HEK293 (cell line): ENCODE measurements around the gene SRSF8.

Source experiments
- CTCF ChIA-PET: fragments of 350-600 bp; formaldehyde crosslinking; extraction: SDS; loops from one replicate; lab custom pipeline; 2021; ENCODE audit warnings: antibody characterized with exemption; lab: Yijun Ruan, JAX
- POLR2A ChIA-PET: fragments of 300-600 bp; formaldehyde crosslinking; extraction: SDS; loops from one replicate; lab custom pipeline; 2020; ENCODE audit warnings: antibody characterized with exemption, inconsistent platforms; lab: Yijun Ruan, JAX
- H3K27ac ChIP-seq: fragments of 200-500 bp; sonication (Bioruptor generic); 2 replicates; pipeline ENCODE4 v1.5.1; 2014; ENCODE audit warnings: low read depth, low read length, control low read depth, inconsistent platforms; ENCODE audit errors: extremely low read depth
- H3K36me3 ChIP-seq, 2 experiments: fragments of 200-500 bp in 1 of 2; sonication (Bioruptor generic) in 1 of 2; 1 replicate in 1 of 2; 2 replicates in 1 of 2; pipeline ENCODE4 v1.5.1; 2014 to 2017; ENCODE audit warnings: inconsistent platforms in 2 of 2, low read length in 2 of 2; ENCODE audit not compliant: control insufficient read depth in 2 of 2, insufficient read depth in 1 of 2
- H3K4me1 ChIP-seq: fragments of 200-500 bp; sonication (Bioruptor generic); 2 replicates; pipeline ENCODE4 v1.5.1; 2014; ENCODE audit warnings: mild to moderate bottlenecking, low read length, inconsistent platforms; ENCODE audit not compliant: control insufficient read depth, insufficient read depth
- H3K4me3 ChIP-seq: 2 replicates; pipeline ENCODE4 v1.5.1; 2011; ENCODE audit warnings: low read depth, mild to moderate bottlenecking, control low read depth, low read length, moderate library complexity
- H3K9me3 ChIP-seq: fragments of 200-500 bp; sonication (Bioruptor generic); 2 replicates; pipeline ENCODE4 v1.5.1; 2014; ENCODE audit warnings: low read depth, low read length, inconsistent platforms; ENCODE audit not compliant: control insufficient read depth, insufficient read depth
- EGR2 ChIP-seq: fragments of 450-650 bp; formaldehyde crosslinking; IDR thresholded peaks from 2 replicates; pipeline ENCODE4 v1.5.1; 2016; ENCODE audit warnings: low read depth, missing biosample characterization, missing genetic modification characterization
- KLF10 ChIP-seq: fragments of 450-650 bp; IDR thresholded peaks from 2 replicates; pipeline ENCODE4 v1.5.1; 2018; ENCODE audit warnings: missing biosample characterization, mild to moderate bottlenecking, missing genetic modification characterization
- MYNN ChIP-seq: fragments of 450-650 bp; formaldehyde crosslinking; IDR thresholded peaks from 2 replicates; pipeline ENCODE4 v1.5.1; 2016; ENCODE audit warnings: missing biosample characterization, missing genetic modification characterization, borderline replicate concordance
- SALL2 ChIP-seq: fragments of 450-650 bp; formaldehyde crosslinking; IDR thresholded peaks from 2 replicates; pipeline ENCODE4 v1.5.0; 2017; ENCODE audit warnings: missing biosample characterization, mild to moderate bottlenecking, missing genetic modification characterization, borderline replicate concordance
- WT1 ChIP-seq: fragments of 450-650 bp; formaldehyde crosslinking; IDR thresholded peaks from 2 replicates; pipeline ENCODE4 v1.5.1; 2016; ENCODE audit warnings: missing biosample characterization, missing genetic modification characterization
- ZBTB1 ChIP-seq: fragments of 450-650 bp; formaldehyde crosslinking; IDR thresholded peaks from 2 replicates; pipeline ENCODE4 v1.5.1; 2016; ENCODE audit warnings: missing biosample characterization, missing genetic modification characterization
- ZBTB17 ChIP-seq: fragments of 450-650 bp; formaldehyde crosslinking; IDR thresholded peaks from 2 replicates; pipeline ENCODE4 v1.5.1; 2016; ENCODE audit warnings: missing biosample characterization, missing genetic modification characterization
- ZFHX2 ChIP-seq: fragments of 450-650 bp; formaldehyde crosslinking; conservative IDR thresholded peaks from 2 replicates; pipeline ENCODE4 v1.5.1; 2016; ENCODE audit warnings: missing biosample characterization, missing genetic modification characterization
- ZNF175 ChIP-seq: fragments of 450-650 bp; formaldehyde crosslinking; IDR thresholded peaks from 2 replicates; pipeline ENCODE4 v1.5.1; 2016; ENCODE audit warnings: missing biosample characterization, missing genetic modification characterization
- ZNF223 ChIP-seq: fragments of 450-650 bp; formaldehyde crosslinking; IDR thresholded peaks from 2 replicates; pipeline ENCODE4 v1.5.1; 2016; ENCODE audit warnings: missing biosample characterization, missing genetic modification characterization
- ZNF24 ChIP-seq: fragments of 450-650 bp; formaldehyde crosslinking; IDR thresholded peaks from 2 replicates; pipeline ENCODE4 v1.5.1; 2016; ENCODE audit warnings: missing biosample characterization, missing genetic modification characterization
- ZNF266 ChIP-seq: fragments of 450-650 bp; formaldehyde crosslinking; IDR thresholded peaks from 2 replicates; pipeline ENCODE4 v1.5.1; 2016; ENCODE audit warnings: missing biosample characterization, missing genetic modification characterization, low read depth
- ZNF274 ChIP-seq, 2 experiments: fragments of 200-500 bp in 1 of 2; fragments of 450-650 bp in 1 of 2; sonication (Bioruptor generic) in 1 of 2; formaldehyde crosslinking in 1 of 2; IDR thresholded peaks; 2 replicates each; pipeline versions ENCODE4 v1.5.1 to v1.6.1; 2014 to 2016; ENCODE audit warnings: borderline replicate concordance in 1 of 2, inconsistent platforms in 1 of 2, low read length in 1 of 2, missing biosample characterization in 1 of 2, missing genetic modification characterization in 1 of 2
- ZNF341 ChIP-seq: fragments of 450-650 bp; formaldehyde crosslinking; IDR thresholded peaks from 2 replicates; pipeline ENCODE4; 2016; ENCODE audit warnings: low read depth, missing biosample characterization, missing genetic modification characterization
- ZNF521 ChIP-seq: fragments of 450-650 bp; formaldehyde crosslinking; IDR thresholded peaks from 2 replicates; pipeline ENCODE4 v1.5.1; 2017; ENCODE audit warnings: missing biosample characterization, mild to moderate bottlenecking, missing genetic modification characterization
- ZNF544 ChIP-seq: fragments of 450-650 bp; formaldehyde crosslinking; IDR thresholded peaks from 2 replicates; pipeline ENCODE4 v1.5.0; 2017; ENCODE audit warnings: missing biosample characterization, missing genetic modification characterization
- ZNF558 ChIP-seq: fragments of 450-650 bp; formaldehyde crosslinking; IDR thresholded peaks from 2 replicates; pipeline ENCODE4 v1.5.1; 2016; ENCODE audit warnings: missing biosample characterization, missing genetic modification characterization
- ZNF621 ChIP-seq: fragments of 450-650 bp; formaldehyde crosslinking; IDR thresholded peaks from 2 replicates; pipeline ENCODE4 v1.5.1; 2017; ENCODE audit warnings: missing biosample characterization, missing genetic modification characterization
- ZNF624 ChIP-seq: fragments of 450-650 bp; formaldehyde crosslinking; IDR thresholded peaks from 2 replicates; pipeline ENCODE4 v1.5.1; 2017; ENCODE audit warnings: missing biosample characterization, missing genetic modification characterization
- ZNF701 ChIP-seq: fragments of 450-650 bp; formaldehyde crosslinking; IDR thresholded peaks from 2 replicates; pipeline ENCODE4 v1.5.1; 2016; ENCODE audit warnings: missing biosample characterization, missing genetic modification characterization
- ZNF747 ChIP-seq: fragments of 450-650 bp; formaldehyde crosslinking; IDR thresholded peaks from 2 replicates; pipeline ENCODE4 v1.5.1; 2016; ENCODE audit warnings: missing biosample characterization, missing genetic modification characterization
- ZNF792 ChIP-seq: fragments of 450-650 bp; formaldehyde crosslinking; IDR thresholded peaks from 2 replicates; pipeline ENCODE4 v1.5.1; 2016; ENCODE audit warnings: missing biosample characterization, missing genetic modification characterization
- ZNF843 ChIP-seq: fragments of 450-650 bp; formaldehyde crosslinking; IDR thresholded peaks from 2 replicates; pipeline ENCODE4 v1.5.1; 2016; ENCODE audit warnings: missing biosample characterization, missing genetic modification characterization
- ZXDB ChIP-seq: fragments of 450-650 bp; formaldehyde crosslinking; IDR thresholded peaks from 2 replicates; pipeline ENCODE4 v1.5.1; 2016; ENCODE audit warnings: missing biosample characterization, missing genetic modification characterization
- TF ChIP-seq, protein P1 (sequence below): fragments of 450-650 bp; formaldehyde crosslinking; IDR thresholded peaks from 2 replicates; pipeline ENCODE4 v1.5.1; 2016; ENCODE audit warnings: missing biosample characterization, missing genetic modification characterization
- TF ChIP-seq, protein P2 (sequence below): fragments of 450-650 bp; formaldehyde crosslinking; IDR thresholded peaks from 2 replicates; pipeline ENCODE4 v1.5.1; 2016; ENCODE audit warnings: missing biosample characterization, missing genetic modification characterization
- TF ChIP-seq, protein P3 (sequence below): fragments of 450-650 bp; formaldehyde crosslinking; IDR thresholded peaks from 2 replicates; pipeline ENCODE4 v1.5.1; 2017; ENCODE audit warnings: missing biosample characterization, mild to moderate bottlenecking, missing genetic modification characterization, moderate library complexity

The SRSF8 gene

DNA sequence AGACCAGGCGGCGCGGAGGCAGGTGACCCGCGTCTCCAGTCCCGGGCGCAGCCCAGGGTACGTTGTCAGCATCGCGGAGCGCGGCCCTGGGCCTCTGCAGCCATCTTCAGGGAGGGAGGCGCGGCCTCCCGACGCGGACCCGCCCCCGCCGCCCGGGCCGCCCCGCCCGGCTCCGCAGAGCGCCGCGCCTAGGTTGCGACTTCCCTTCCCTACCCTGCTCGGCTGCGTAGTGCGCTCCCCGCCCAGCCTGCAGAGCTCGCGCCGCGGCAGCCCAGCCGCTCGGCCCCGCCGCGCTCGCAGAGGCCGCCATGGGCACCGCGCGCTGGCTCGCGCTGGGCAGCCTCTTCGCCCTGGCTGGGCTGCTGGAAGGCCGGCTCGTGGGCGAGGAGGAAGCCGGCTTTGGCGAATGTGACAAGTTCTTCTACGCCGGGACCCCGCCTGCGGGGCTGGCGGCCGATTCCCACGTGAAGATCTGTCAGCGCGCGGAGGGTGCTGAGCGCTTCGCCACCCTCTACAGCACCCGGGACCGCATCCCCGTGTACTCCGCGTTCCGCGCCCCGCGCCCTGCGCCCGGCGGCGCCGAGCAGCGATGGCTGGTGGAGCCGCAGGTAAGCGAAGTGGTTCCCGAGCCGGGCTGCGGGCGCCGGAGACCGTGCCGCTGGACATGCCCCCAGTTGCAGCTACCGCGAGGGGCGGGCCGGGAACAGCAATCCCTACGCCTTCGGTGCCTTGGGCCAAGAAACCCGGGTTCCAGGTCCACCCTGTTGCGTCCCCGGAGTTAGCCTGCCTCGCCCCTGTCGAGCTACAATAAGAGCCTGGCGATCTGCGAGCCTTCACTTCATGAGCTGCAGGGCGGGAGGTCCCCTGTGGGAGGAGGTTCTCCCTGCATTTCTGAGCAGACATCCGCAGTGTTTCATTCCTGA, 23.2 kb downstream of the SRSF8 start, which contains the start of gene ENDOD1 (continued):
- TF ChIP-seq, protein P1, sequence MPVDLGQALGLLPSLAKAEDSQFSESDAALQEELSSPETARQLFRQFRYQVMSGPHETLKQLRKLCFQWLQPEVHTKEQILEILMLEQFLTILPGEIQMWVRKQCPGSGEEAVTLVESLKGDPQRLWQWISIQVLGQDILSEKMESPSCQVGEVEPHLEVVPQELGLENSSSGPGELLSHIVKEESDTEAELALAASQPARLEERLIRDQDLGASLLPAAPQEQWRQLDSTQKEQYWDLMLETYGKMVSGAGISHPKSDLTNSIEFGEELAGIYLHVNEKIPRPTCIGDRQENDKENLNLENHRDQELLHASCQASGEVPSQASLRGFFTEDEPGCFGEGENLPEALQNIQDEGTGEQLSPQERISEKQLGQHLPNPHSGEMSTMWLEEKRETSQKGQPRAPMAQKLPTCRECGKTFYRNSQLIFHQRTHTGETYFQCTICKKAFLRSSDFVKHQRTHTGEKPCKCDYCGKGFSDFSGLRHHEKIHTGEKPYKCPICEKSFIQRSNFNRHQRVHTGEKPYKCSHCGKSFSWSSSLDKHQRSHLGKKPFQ (tag by site-specific recombination), result no peak
- TF ChIP-seq WT1 (no peak), ZFHX2 (tag by site-specific recombination) (peak; percentile 46), ZBTB17 (tag by site-specific recombination) (no peak; the same call in 1 of the 2 replicates), MYNN (tag by site-specific recombination) (no peak), SALL2 (no peak), ZNF341 (tag by site-specific recombination) (peak; percentile 81), ZNF544 (no peak), EGR2 (tag by site-specific recombination) (no peak), ZNF621 (tag by site-specific recombination) (no peak), ZNF266 (tag by site-specific recombination) (no peak)

DNA sequence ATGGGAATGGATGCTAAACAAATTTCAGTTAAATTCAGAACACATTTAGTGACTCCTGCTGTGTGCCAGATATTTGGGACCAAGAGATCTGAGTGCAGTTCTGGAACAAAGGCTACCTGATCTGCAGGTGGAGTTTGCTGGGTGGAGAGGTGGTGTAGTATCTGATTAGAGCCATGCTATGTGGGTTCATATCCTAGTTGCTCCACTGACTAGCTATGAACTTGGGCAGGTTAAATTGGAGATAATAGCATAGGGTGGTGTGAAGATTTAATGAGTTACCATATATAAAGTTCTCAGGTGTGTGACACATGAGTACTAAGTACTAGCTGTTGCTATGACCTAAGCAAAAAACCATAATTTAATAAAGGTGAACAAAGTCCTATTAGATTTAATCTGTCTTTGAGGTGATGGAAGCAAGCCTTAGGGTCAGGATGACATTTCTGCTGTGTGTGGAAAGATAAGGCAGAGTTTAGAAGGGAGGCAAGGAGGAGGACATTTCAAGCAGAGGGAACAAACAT, 25.0 kb downstream of the SRSF8 start:
- ChIA-PET POLR2A (interaction anchor here (2.2 to 3.7 kb wide), 2 partner anchors 12 to 16 kb away, joined by 14 to 26 read pairs; no protein-coding TSS in a partner anchor), CTCF (interaction anchor here (0.6 to 7.3 kb wide), 6 partner anchors 10 to 563 kb away, joined by 3 to 63 read pairs (median 4); partner anchors contain the start of gene SRSF8)
- H3K9me3 ChIP-seq, result no peaks in the 10 kb centered on the region
- H3K4me1 ChIP-seq, result no peaks in the 10 kb centered on the region
- H3K27ac ChIP-seq, result no peak overlapping the region
- no peak overlapping the region for H3K4me3 ChIP-seq
- no peaks in the 10 kb centered on the region for H3K36me3 ChIP-seq
- TF ChIP-seq ZNF792 (tag by site-specific recombination) (no peak), ZNF175 (tag by site-specific recombination) (no peak), ZXDB (tag by site-specific recombination) (no peak), MYNN (tag by site-specific recombination) (no peak), ZNF701 (tag by site-specific recombination) (no peak), ZNF747 (tag by site-specific recombination) (no peak), ZNF223 (tag by site-specific recombination) (no peak), KLF10 (no peak), ZNF274 (IDR thresholded peaks at IDR 0.05; ENCODE audit: low read length) (no peak), ZNF274 (tag by site-specific recombination; IDR thresholded peaks at IDR 0.05; ENCODE audit: borderline replicate concordance) (no peak), ZNF558 (tag by site-specific recombination) (no peak), ZNF843 (tag by site-specific recombination) (no peak), ZBTB1 (tag by site-specific recombination) (no peak), ZNF24 (tag by site-specific recombination) (no peak), ZNF624 (tag by site-specific recombination) (no peak), ZNF521 (tag by site-specific recombination) (no peak)
- TF ChIP-seq, protein P2, sequence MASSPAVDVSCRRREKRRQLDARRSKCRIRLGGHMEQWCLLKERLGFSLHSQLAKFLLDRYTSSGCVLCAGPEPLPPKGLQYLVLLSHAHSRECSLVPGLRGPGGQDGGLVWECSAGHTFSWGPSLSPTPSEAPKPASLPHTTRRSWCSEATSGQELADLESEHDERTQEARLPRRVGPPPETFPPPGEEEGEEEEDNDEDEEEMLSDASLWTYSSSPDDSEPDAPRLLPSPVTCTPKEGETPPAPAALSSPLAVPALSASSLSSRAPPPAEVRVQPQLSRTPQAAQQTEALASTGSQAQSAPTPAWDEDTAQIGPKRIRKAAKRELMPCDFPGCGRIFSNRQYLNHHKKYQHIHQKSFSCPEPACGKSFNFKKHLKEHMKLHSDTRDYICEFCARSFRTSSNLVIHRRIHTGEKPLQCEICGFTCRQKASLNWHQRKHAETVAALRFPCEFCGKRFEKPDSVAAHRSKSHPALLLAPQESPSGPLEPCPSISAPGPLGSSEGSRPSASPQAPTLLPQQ (tag by site-specific recombination), result no peak
- TF ChIP-seq, protein P3, sequence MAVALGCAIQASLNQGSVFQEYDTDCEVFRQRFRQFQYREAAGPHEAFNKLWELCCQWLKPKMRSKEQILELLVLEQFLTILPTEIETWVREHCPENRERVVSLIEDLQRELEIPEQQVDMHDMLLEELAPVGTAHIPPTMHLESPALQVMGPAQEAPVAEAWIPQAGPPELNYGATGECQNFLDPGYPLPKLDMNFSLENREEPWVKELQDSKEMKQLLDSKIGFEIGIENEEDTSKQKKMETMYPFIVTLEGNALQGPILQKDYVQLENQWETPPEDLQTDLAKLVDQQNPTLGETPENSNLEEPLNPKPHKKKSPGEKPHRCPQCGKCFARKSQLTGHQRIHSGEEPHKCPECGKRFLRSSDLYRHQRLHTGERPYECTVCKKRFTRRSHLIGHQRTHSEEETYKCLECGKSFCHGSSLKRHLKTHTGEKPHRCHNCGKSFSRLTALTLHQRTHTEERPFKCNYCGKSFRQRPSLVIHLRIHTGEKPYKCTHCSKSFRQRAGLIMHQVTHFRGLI (tag by site-specific recombination), result no peak
